CD4-positive, alpha-beta T cell treated with Interleukin-17A for 4 hours (primary cell): ENCODE measurements around the gene SYT2.
"Not testable (repeated sequence)": the region's sequence is repeated elsewhere in the genome, so short reads cannot be mapped to it uniquely, and the experiment has no call there.

ENCODE experiments used
- DNase-seq: peaks from one replicate; pipeline ENCODE4 v3.0.0-alpha.2; 2020; ENCODE audit warnings: mixed read lengths

SYT2 gene

DNA sequence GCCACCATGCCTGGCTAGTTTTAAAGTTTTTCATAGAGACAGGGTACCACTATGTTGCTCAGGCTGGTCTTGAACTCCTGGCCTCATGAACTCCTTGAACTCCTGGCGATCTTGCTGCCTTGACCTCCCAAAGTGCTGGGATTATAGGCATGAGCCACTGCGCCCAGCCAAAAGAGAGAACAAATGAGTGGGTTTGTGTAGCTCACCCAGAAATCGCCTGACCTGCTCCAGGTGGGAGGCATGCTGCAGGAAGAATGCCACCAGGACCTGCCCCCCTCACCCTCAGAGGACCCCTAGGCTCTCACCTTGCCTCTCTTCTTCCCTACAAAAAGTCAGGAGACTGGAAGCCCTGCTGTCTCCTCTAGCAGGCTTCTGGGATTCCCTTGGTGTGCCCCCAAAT is 88.8 kb downstream of the SYT2 start:
- no peak for DNase-seq

DNA sequence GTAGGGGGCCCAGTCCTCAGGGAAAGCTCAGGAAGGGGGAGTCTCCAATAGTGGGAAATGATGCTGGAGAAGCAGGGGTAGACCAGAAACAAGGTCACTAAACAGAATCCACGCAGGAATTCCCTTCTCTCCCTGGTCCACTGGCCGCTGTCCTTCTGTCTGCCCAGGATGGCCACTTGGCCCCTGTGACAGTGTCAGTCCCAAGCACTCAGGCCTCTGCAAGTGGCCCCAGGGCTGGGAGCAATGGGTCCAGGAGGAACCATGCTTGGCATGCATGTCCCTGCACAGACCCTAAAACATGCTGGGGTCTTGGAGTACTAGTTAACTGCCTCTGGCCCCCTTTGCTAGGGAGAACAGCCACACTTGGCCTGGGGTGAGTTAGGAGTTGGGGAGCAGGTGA is 90.2 kb downstream of the SYT2 start:
- DNase-seq = not testable (repeated sequence)

DNA sequence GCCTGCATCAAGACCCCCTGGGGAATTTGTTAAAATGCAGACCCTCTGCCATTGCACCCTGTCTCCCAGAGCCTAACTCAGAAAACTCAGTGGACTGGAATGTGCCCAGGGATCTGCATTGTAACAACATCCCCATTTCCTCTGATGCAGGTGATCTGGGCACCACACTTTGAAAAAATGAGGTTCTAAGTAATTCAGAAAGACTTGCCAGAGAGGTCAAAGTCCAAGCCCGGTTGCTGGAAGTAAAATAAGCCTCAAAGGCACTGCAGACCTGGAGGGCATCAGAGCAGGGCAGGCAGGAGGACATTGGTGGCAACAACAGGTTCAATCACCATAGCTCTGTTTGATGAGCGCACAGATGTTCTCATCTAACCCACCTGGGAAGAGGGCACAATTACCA is 90.7 kb downstream of the SYT2 start:
- no peak for DNase-seq

GRCh38 chr1:202619012-202619411 is 91.2 kb downstream of the SYT2 start:
- DNase-seq = not testable (repeated sequence)

GRCh38 chr1:202616355-202616915 is 93.8 kb downstream of the SYT2 start:
- no peak for DNase-seq

GRCh38 chr1:202615501-202616354 is 94.5 kb downstream of the SYT2 start:
- no peak for DNase-seq

- not testable (repeated sequence) for DNase-seq
Observed at GRCh38 chr1:202615208-202615500, 95.1 kb downstream of the SYT2 start.

- not testable (repeated sequence) for DNase-seq
Observed at GRCh38 chr1:202614363-202615207, 95.7 kb downstream of the SYT2 start.

DNA sequence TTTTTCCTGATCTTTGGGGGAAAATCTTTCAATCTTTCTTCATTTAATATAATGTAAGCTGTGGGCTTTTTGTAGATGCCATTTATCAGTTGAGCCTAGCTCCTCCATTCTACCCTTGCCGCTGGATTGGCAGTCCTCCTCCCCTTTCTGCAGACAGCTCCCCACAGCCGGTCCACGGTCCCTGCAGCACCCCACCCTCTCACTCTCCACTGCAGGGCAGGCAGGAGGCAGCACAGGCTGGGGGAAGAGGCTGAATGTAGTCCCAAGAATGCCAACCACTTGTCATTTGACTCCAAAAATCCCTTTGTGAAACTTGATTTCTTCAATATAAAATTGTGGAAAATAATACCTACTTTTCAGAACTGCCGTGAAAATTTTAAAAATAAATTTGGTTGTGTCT is 96.7 kb downstream of the SYT2 start:
- no peak for DNase-seq

- DNase-seq = not testable (repeated sequence)
Observed at GRCh38 chr1:202612036-202612435, 98.2 kb downstream of the SYT2 start.

- DNase-seq = no peak
Observed at GRCh38 chr1:202605515-202605914, 104.7 kb downstream of the SYT2 start.

- no peak for DNase-seq
Observed at GRCh38 chr1:202603435-202603834, 106.8 kb downstream of the SYT2 start.

DNA sequence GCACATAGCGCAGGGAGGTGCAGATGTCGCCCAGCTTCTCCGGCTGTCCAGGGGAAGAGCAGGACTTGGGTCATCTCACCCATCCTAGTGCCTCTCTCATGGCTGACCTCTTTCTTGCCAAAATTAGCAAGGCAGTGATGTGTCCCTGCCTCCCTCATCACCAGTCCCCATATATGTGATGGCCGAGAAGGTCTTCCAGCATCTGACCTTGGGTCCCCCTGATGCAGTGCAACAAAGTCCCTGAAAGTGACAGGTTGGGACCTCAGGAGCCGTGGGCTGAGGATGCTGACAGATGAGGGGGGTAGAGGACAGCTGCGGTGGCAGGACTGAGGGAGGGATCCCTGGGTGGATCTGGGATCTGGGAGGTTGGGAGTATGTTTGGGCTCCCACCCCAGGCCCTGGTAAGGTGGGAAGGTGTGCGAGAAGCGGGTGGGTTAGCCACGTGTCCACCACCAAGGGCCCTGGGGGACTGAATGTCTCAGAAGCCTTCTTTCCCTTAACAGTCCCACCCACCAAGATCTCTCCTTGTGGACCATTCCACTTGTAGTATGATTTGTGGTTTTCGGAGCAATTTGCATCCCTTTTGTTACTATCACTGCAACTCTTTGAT is 109.7 kb downstream of the SYT2 start:
- DNase-seq = no peak

DNA sequence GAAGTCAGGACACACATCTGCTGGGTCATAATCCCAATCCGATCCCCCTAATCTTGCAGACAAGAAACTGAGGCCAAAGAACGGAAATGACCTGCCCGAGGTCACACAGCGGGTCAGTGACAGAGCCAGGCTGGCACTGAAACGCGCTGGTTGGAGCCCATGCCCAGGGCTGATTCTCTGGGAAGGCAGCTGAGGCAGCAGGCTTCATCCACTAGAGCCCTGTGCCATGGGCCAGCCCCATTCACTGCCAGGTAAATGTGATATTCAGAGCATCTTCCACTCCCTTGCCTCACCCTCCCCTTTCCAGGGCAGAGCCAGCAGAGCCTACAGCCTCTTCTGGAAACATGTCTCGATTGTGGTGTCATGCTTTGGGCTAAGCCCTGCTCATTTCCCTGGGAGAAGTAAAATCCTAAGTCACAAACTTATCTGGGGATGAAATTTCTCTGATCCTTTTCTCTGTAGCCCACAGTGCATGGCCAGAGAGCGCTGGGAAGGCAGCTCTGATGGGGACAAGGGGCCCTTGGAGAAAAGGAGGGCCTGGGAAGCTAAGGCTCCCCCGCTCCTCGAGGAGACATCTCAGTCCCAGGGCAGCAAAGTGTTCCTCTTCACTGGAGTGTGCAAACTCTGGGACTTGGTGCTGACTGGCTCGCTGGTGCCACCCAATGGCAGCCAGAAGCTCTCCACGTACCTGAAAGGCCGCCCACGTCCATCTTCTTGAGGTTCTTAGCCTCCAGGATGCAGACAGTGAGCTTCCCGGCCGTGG is 110.4 kb downstream of the SYT2 start:
- peak; percentile 12 for DNase-seq

- no peak for DNase-seq
Observed at GRCh38 chr1:202597090-202597761, 113.0 kb downstream of the SYT2 start.

- DNase-seq = no peak
Observed at GRCh38 chr1:202596638-202597037, 113.6 kb downstream of the SYT2 start.

DNA sequence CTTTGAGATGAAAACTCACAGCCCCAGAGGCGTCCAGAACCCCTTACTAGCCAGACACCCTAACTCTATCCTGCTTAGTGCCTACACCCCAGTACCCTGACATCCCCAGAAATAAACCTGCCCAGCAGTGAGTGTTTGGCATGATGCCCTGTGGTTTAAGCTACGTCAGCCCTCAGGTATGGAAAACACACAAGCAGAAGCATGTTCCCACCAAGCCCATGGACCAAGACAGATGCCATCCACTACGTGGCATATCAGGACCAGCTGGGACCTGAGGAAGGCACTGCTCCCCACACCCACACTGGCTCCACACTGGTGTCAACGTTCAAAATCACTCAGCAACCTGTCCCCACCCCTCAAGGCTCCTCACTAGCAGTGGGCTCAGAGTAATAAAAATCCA is 116.4 kb downstream of the SYT2 start:
- no peak for DNase-seq

DNA sequence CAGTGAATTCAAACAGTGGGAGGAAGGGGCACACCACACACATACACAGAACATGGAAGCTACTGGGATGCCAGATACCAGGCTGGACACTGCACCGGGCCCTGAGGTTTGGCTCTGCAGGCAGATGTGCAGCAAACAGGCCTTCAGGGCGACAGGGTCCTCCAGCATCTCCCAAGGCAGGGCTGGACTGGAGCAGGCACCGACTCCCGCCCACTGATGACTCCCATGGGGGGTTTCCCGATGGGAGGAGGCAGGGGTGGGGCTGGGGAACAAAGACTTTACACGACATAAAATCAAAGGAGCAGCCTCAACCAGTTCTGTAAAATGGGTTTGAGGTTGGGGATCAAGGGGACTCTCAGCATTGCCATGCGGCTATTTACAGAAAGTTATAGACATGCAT is 118.1 kb downstream of the SYT2 start:
- DNase-seq = no peak

- no peak for DNase-seq
Observed at GRCh38 chr1:202591515-202591914, 118.7 kb downstream of the SYT2 start.

- DNase-seq = no peak
Observed at GRCh38 chr1:202590975-202591411, 119.3 kb downstream of the SYT2 start.

DNA sequence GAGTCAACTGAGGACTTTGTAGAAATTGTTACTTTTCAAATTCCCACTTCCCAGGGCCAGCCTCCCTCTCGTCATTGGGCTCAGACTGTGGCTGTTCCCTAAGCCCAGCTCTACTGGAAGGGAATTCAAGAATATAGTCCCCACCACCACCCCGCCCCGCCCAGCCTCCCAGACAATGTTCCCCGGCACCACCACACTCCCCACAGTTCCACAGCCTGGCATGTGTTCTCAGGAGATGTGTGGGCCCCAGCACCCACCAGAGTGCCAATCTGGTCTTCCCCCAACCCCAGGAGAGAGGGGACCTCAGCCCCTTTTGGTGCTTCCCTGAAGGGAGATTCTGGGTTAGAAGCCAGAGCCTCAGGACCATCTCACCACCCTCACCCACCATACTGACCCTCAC is 120.1 kb downstream of the SYT2 start:
- DNase-seq = no peak
